NCI-H2227 treated with DMSO at 0.1 percent for 48 hours (cell line): Measurements from ENCODE around the gene PRKAG2.

Source experiments
- DNase-seq: peaks from one replicate; lab custom pipeline; 2025; lab: John Stamatoyannopoulos, UW

PRKAG2 gene

DNA sequence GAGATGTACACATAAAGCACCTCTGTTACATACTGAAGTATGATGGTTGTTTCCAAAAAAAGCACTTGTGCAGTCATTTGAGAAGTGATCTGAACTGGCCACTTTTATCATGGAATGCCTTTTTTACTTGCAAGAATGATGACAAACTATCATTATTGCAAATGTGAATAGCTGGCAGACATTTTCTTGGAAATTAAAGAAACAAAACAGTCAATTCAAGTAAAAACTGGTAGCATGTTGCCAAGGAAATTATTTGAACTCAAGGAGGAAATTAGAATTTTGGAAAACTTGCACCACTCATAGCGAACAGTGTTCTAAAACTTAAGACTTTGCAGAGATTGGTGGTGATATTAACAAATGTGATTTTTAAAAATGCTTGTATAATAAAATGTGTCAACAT is 363.8 kb downstream of the PRKAG2 start:
- DNase-seq = no peak

DNA sequence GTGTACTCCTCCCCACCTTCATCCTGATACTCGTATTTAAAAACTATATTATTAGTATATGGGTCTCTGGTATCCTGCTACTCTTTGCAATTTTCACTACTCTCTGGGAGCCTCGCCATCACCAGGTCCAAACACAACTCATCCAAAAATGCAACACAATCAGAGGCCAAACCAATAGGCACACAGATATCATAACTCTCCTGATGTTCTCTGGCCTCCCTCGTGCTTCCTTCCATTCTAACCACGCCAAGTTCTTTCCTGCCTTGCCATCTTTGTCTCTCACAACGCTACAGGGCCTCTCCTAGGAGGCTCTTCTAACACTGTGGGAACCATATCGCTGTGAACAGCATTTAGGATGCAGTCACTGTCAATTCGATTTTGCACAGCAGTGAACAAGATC is 364.6 kb downstream of the PRKAG2 start:
- no peak for DNase-seq

DNA sequence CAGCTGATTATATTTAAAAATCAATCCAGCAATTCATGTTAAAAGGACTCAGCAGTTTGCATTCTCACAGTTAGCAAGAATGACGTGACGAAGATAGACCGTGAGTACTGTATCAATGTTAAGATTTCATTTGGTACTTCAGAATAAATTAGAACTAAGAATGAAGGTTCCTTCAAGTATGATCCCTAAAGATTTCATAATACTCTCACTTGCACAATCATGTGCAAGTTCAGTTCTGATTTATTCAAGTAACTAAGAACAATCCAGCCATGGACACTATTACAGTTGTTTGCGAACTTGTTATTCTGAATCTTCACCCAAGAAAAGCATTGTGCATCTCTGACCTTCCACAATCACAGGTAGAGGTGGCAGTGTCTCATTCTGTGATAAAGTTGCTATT is 365.0 kb downstream of the PRKAG2 start:
- DNase-seq = no peak

DNA sequence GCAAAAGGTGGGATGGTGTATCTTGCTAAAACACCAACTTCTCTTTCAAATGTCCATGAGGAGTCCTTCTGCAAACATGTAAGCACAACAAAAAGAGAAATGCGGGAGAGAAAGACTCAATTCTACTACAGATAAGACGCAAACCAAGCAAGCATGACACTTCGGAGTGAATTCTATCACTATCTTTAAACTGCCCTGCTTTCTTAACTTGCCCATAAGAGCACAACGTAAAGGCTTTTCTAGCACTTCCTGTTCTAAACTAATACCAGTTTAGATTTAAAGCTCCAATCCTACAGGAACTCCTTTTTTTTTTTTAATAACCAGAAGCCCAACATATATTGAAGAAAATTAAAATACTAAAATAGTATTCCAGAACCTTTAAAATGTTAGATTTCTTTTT is 365.6 kb downstream of the PRKAG2 start:
- DNase-seq = no peak

DNA sequence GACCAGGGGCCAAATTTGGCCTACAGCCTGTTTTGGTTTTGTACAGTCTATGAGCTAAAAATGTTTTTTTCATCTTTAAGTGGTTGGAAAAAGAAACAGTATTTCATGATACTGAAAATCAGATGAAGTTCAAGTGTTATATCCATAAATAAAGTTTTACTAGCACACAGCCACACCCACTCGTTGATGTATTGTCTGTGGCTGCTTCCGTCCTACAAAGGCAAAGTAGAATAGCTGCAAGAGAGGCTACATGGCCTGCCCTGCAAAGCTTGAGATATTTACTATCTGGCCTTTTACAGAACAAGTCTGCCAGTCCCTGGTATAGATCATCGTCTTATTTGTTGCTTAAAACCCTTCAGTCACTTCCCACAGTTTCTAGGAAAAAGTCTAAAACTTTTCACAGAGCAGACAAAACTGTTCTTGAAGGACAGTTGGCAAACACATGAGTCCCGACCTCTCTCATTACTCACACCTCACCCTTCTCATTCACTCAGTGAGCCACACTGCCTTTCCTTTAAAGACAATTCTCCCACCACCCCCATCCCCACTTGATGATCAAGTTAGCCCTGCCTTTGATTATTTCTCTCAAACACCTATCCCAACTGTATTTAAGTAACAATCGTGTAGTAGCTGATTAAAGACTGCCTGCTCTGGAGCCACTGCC is 367.1 kb downstream of the PRKAG2 start:
- DNase-seq = no peak

DNA sequence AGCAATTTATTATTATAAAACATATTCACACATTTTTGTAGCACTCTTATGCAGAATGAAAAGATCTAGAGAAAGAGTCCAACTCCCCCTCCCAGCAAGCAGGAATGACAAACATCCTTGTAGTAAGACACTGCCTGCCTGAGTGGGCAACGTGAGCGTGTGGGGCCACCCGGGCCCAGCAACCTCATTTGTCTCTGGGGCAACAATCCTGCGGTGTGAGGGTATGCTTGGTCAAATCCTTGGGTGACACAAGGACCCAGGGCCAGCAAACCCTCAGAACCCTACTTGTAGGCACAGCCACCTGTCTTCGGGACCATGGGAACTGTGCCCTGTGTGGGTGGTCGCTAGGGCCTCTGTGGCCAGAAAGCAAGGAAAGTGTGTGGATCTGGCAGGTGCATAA is 367.9 kb downstream of the PRKAG2 start:
- no peak for DNase-seq

DNA sequence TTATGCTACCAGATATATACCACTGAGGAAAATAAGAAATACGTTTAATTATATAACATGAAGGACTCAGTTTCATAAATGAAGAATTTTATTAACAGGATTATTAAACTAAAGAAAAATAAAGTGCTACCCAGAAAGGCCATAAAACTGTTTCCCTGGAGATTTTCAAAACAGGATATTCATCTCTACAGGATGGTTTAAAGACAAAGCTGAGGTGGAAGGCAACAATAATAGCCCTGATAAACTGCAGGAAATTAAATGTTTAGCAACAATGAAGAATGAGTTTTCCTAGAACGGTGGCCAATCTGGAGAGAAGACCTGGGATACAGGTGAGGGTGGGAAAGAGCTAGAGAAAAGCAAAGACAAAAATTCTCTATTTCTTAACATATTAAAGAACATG is 369.1 kb downstream of the PRKAG2 start:
- no peak for DNase-seq

DNA sequence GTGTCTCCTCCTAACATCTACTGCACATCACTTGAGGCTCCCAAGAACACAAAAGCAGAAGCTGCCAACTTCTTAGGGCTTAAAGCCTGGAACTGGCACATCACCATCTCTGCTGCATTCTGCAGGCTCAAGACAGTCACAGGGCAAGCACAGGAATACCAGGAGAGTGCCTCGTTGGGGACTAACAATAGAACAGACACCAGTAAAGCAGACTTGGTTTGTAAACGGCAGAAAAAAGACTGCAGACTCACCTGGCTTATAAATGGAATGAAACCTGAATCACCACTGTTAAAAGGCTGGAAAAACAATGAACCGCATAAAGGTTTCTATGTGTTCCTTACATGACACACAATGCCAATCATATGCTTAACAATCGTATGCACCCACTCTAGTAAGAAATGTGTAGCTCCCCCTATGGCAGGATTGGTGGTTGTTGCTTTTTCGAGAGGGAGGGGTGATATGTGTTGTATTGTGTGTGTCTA is 370.0 kb downstream of the PRKAG2 start:
- DNase-seq = no peak
